ENCODE results near the gene ALS2CL.

Gene ALS2CL

DNA sequence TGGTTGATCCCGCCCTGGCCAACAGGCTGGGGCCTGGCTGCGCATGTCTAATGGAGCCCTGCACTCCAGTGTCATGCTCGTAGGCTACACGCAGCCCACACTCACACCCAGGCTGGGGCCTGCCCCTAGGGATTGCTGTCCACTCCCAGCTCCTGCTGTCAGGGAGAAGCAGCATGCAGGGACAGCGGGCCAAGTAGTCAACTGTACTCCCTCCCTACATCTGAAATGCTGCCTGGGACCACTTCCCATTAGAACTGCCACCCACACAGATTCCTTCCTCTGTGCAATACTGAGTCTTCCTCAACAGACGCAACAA is 16.1 kb downstream of the ALS2CL start:
- DNase-seq (ENCODE audit: low read depth in 2 of 2, low spot score in 1 of 2): no peak

DNA sequence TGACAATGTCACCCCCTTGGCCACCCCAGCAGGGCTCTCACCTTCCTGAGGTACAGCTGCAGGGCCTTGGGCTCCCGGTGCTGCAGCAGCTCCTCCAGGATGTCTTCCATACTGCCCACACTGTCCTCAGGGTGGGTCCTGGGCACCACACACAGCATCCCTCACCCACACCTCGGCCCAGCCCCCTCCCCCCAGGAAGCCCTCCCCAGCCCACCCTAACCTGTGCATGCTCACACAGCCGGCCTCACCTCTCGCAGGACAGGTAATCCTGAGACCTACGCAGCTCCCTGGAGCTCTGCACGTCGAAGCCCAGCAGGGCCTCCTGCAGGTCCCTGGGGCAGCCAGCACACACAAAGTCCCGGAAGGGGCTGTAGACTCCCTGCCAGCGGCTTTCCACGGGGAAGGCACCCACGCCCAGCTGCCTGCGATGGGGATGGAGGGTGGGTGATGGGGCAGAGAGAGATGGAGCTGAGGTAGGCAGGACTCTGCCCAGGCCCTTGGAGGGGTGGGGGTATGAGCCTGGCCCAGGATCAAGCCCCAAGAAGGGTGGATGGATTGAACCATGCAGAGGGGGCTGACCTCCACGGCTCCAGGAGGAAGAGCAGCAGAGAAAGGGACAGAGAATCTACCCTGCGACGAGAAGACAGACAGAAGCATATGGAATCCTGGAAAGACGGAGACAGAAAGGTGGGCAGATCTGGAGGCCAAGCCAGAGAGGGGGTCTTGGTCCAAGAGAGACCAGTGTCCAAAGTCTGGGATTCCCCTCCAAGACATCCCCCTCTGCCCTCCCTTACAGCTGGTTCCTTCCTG is 16.7 kb downstream of the ALS2CL start:
- DNase-seq (ENCODE audit: low read depth in 2 of 2, low spot score in 1 of 2): no peak

DNA sequence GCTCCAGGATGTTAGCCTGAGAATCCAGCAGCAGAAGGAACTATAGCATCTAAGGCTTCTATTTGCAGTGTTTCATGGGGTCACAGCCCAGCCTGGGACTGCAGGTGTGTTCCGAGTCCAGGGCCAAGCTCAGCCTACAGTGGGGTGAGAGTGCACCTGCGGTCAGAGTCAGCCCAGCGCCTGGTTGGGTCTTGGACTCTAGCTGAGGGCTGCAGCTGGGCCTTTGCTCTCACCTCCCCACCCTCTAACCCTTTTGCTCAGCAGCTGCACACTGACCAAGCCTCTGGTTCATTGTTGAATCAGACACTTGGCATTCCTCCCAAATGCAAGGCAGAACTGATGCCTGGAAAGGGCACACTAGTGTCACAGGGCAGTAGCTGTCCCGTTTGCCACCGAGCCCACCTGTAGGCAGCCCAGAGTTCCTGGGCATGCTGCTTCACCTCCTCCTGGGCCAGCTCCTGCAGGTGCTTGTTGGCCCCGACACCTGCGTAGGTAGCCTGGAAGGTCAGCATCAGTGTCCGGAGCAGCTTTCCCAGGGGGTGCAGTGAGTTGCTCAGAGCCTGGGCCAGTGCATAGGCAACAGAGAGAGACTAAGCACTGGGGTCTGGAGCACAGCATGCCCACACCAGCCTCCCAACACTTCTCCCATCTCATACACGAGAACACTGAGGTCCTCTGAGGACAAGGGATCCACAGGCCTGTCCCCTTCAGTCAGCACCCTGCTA is 17.5 kb downstream of the ALS2CL start:
- no peak for DNase-seq (ENCODE audit: low read depth in 2 of 2, low spot score in 1 of 2)

DNA sequence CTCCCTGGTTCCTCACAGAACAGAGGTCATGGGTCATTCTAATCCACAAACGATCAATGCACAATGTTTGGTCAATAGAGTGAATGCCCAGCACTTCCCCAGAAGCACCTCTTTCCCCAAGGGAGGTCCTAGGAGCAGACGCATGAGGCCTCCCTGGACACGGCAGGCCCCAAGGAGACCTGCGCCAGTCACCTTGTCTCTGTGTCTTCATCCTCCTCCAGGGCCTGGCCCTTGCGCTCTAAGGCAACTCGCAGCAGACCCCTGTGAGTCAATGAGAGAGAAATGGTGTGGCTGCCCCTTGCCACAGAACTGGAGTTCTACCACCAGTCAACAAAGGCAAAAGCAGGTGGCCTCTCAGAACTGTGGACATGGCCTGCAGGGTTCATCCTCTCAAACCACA is 18.1 kb downstream of the ALS2CL start:
- no peak for DNase-seq (ENCODE audit: low read depth in 2 of 2, low spot score in 1 of 2)

DNA sequence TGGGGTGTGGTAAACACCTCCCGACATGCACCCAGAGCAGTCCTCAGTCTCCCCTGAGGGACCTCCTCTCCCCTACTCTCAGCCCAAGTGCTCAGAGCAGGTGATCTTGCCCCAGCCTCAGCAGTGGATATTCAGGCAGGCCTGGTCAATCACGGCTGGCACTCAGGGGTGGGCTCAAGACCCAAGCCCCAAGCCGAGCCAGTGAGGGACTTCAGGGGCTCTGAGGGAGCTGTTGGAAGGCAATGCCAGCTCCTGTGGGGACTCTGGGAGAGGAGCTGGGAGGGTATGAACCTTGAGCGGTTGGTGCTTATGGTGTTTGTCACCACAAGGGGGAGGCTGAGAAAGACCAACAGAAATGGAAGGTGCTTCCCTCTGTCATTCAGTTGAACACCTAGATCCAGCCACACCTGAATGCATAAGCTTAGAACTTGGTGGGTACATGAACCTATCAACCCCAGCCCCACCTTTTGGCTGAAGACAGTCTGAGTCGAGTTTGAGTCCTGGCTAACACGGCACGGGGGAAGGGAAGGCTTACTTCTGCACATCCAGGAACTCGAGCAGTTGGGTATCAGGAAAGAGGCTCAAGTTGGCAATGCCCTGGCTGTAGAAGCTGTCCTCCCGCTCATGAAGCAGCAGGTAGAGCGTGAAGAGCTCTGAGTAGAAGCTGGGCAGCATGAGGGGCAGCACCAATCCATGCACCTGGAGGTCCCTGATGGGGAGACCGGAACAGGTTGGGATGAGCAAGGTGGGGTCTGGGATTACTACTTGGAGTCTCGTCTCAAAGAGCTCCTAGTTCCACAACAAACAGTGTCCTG is 19.2 kb downstream of the ALS2CL start:
- DNase-seq (ENCODE audit: low read depth in 2 of 2, low spot score in 1 of 2): no peak

DNA sequence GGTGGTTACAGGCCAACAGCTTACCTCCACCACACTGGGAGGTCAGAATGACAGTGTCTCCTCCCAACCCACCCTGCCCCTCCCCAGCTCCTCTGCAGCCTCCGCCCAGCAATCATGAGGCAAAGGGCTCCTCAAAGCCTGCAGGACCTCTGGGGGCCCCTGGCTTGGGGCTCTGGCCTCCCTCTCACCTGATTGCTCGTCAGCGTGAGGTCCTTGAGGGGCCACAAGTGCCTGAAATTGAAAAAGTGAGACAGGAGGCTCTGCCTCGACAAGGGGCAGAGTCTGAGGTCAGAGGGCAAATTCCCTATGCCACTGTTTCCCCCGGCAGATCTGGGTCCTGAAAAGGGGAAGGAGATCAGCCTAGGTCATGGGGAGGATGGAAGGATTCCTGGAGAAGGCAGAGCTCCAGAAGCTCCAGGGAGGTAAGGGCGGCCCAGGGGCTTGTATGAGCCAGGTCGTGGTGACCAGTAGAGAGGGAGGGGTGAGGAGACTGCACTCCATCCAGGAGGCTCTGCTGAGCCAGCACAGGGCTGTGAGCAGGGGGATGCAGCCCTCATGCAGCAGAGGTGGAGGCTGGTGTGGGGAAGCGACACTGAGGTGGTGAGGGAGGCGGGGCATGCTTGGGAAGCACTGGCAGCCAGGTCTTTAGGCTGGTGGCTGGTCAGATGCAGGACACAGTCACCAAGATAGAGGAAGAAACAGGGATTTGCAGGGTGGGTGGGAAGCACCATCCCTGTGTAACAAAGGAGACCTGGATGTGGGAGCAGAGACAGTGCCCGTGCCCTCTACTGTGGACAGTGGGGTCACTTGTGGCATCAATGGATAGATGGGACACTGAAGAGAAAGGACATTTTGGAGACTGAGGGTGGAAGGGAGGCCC is 20.1 kb downstream of the ALS2CL start:
- no peak for DNase-seq (ENCODE audit: low read depth in 2 of 2, low spot score in 1 of 2)

DNA sequence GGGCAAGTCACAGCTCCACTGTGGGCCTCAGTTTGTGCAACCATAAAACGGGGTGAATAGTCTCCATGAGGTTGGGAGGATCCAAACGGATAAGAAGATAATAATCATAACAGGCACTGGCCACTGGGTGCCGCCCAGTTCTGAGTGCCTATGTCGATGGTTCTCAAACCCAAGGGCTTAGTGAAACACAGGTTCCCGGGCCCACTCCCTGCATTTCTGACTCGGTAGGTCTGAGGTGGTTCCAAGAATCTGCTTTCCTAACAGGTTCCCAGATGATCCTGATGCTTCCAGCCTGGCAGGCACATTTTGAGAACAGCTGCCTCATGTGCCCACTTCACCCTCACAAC is 21.2 kb downstream of the ALS2CL start:
- DNase-seq (ENCODE audit: low read depth in 2 of 2, low spot score in 1 of 2): no peak

DNA sequence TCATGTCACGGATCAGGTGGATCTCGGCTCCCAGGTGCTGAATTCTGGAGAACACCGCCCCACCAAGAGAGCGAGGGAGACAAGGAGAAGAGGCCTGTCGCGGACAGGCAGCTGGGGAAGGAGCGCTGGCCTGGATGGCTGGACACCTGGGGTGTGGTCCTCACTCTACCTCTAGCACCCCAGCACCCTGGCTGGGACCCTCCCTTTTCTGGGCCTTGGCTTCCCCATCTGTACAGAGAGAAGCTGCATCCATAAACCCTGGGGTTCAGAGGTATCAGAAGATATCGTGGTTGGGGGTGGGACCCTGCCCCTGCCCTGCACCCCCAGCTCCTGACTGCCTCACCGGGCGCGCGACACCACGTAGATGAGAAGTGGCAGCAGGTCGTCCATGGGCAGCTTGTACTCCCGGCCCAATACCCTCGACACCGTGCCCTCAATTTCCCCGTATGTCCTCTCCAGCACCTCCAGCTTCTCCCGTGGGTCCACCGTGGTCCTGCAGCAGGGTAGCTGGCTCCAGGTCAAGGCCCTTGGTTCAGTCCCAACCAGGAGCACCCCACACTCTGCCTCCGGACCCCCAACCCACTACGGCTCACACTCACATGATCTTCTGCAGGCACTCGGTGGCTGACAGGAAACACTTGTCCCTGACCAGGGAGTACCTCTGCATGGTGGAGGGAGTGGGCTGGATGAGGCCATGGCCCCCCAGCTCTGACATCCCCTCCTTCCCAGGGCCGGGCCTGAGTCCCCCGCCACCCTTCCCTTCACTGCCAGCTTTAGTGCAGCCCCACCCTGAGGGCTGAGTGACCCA is 21.7 kb downstream of the ALS2CL start:
- DNase-seq (ENCODE audit: low read depth in 2 of 2, low spot score in 1 of 2): no peak

DNA sequence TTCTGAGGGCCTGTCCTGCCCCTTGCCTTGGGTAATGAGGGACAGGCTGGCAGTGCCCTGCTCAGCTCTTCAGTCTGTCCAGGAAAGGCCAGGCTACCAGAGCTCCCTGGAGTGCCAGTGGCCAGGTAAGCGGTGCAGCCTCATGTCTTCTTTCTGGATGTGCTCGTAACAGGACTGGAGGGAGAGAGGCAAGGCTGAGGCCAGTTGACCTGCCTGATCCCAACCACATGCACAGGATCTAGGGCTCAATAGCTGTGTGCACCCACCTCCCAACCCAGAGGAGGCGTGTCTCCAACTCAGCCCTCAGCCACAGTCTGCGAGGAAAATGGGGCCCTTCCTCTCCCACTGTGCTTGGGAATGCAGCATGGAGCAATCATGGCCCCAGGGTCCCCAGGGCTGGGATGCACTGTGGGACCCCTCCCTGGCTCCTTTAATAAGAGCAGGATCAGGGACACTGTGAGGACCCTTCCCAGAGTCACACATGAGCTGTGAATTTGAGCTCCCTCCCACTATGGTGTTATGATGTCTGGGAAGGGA is 22.5 kb downstream of the ALS2CL start:
- DNase-seq (ENCODE audit: low read depth in 2 of 2, low spot score in 1 of 2): no peak

DNA sequence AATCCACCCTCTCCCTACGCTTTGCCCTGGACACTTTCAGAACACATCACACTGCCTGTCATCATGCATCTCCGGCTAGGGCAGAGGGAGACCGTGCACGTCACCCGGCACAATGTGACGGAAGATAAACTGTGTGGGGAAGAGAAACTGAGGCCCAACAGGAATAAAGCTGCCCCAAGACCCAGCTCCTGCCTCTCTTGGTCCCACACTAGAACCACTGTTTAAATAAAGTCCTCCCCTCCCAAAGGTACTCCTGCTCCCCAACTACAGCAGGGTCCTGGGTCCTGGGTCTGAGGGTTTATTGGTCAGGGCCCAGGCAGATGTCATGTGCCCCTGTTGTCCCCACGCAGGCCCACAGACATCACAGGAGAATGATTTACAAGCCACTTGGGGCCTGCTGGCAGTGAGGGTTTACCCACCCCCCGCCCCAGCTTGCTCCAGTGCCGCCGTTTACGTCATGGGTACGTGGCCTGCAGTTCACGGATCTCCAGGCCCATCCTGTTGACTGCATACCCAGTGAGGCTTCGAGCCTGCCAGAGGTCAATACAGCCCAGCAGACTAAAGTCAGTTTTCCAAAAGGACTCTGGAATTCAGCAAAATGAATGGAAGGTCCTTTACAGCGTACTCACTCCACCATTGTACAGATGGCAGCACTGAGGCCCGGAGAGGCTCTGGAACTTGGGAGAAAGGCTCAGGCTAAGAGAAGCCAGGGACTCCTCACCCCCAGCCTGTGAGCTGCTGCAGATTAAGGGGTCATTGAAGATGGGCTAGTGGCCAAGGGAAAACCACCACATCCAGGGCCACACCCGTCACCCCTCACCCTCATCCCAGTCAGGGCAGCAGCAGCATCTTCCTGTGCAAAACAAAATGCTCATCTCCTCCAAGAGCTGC is 23.2 kb downstream of the ALS2CL start:
- no peak for DNase-seq (ENCODE audit: low read depth in 2 of 2, low spot score in 1 of 2)

DNA sequence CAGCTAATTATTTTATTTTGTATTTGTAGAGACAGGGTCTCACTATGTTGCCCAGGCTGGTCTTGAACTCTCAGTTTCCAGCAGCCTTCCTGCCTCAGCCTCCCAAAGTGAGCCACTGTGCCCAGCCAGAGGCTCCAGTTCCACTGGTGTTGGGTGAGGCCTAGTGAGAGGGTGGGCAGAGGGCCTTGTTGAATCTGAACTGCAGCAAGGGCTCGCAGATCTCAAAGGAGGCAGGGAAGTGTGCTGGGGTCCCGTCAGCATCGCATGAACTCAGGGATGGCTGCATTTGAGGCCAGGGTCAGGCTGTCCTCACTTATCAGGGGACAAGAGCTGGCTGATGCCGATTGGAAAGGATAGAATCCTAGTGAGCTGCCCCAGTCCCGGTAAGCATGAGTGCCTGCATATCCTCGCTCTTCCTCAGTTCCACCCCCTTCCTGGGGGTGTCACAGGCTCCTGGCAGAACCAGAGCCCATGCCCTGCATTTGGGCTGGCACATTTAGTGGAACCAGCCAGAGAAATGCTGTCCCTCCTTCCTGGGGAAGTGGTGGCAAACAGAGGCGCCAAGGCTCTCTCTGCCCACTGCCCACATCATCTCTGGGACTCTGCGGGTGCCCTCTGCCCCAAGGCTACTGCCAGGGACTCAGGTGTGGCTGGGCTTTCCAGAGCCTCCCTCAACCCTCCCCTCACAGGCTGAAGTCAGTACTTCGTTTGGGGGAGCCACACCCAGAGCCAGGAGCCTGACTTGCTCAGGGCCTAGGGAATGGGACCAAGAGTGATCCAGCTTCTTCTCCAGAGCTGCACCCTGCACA is 24.1 kb downstream of the ALS2CL start:
- no peak for DNase-seq (ENCODE audit: low read depth in 2 of 2, low spot score in 1 of 2)

DNA sequence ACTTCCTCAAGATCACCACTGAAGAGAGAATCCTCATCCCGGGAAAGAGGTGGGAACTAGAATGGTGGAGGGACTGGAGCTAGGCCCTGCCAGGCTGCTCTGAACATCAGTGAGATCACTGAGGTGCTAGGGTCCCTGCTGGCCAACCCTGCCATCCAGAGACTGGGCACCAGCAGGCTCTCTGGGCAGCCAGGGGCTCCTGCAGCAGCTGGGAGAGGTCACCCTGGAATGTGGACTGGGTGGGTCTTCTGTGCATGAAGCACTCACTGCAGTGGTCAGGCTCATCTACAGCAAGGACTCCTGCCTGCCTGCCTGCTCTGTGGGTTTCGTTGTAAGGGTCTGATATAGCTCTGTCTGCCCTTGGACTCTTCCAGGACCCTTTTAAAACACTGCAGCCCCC is 24.9 kb downstream of the ALS2CL start:
- no peak for DNase-seq (ENCODE audit: low read depth in 2 of 2, low spot score in 1 of 2)

DNA sequence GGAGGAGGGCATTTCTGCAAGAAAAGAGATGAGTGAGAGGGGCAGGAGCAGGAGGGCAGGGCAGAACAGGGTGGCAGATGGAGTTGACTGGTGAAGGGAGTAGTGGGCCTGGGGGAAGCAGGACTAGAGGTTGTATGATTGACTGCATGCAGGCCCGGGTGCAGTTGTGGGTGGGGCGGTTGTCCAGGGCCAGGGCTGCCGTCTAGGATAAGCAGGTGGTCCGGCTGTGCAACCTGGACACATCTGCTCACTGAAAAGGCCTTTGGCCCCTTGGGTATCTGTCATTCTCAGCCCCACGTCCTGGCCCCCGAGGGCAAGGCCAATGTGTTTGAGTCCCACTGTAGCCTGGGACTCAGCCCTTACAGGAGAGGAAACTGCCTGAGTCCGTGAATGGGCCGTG is 25.4 kb downstream of the ALS2CL start:
- DNase-seq (ENCODE audit: low read depth in 2 of 2, low spot score in 1 of 2): no peak

DNA sequence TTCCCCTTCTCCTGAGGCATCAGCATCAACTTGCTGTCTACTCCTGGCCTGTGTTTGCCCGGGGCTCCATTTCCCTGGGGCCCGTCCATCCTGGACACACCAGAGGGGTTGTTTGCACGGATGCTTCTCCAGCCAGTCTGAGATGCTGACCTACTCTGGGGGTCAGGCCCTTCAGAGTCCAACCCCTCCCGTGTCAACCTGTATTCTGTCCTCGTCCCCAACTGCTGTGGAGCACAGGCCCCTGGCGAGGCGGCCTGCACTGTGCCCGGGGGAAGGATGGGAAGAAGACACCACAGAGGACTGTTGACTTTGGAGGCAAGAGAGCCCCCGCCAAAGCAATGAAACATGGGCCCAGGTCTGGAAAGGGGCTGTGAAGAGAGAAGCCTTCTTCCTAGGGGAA is 25.8 kb downstream of the ALS2CL start:
- no peak for DNase-seq (ENCODE audit: low read depth in 2 of 2, low spot score in 1 of 2)

DNA sequence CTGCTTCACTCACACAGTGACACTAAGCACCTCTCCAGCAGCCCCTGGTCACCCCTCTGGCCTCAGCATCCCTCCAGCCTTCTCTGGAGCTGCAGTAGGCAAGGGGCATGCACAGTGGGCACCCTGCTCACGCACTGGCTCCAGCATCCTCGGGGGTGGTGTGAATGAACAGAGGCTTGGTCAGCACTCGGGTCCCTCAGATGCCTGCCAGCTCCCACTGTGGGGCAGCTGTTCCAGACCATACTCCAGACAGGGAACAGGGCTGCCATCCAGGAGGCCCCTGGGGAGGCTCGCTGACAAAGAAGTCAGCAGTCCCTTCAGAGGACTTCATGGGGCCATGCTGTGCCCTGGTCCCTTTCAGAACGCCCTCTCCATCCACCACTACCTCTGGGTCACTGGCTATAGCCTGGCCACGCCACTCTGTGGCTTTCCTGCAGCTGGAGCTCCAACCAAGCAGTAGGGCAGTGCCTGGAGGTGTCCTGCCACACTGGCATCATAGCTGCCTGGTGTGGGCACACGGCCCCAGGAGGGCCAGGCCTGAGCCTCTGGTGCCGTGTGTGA is 26.3 kb downstream of the ALS2CL start:
- no peak for DNase-seq (ENCODE audit: low read depth in 2 of 2, low spot score in 1 of 2)

DNA sequence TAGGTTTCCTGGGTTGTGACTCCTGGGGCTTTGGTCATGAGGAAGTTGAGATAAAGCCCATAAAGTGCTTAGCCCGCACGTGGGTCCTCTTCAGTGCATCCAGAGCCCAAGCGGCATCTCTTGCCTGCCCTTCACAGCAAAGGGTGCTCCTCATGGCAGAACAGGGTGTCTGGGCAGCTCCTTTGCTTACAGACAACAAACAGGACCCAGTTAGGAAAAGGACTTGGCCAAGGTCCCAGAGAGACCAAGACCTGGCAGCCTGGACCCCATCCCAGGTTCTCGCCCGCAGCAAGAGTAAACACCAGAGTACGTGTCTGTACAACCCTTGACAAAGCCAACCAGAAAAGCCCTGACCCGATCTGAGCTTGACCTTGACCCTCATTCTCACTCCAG is 27.0 kb downstream of the ALS2CL start:
- DNase-seq (ENCODE audit: low read depth in 2 of 2, low spot score in 1 of 2): no peak

DNA sequence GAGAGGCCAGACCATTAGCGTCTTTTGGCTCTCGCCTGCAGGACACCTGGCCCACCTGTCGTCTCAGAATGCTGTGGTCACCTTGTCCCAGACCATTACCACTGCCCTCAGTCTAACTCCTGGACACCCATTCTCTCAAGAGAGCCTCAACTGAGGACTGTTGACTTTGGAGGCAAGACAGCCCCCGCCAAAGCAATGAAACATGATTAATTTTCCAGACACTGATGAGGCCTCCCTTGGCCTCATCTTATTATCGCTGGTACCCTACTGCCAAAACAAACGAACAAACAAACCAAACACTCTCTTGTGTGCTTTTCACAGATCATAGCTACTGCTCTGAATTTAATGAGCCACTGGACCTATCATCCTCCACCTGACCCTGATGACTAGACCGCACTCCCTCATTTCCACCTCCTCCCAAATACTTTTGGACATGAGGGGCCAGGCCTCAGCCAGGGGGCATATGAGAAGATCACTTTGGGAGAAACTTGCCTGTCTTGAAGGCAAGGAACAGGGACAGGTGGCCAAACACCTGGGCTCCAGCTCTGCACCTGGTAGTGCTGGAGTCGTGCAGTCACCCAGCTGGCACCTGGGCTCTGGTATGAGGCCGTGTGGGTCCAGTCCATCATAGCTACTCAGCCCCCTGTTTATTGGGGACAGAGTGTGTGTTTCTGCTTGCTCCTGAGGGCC is 27.6 kb downstream of the ALS2CL start:
- DNase-seq (ENCODE audit: low read depth in 2 of 2, low spot score in 1 of 2): no peak

All from stimulated activated CD8-positive, alpha-beta memory T cell treated with anti-CD3 and anti-CD28 coated beads, Interleukin-4, amount 100 ng/mL, for 4 hours (primary cell).